ENCODE measurements around the gene GIMAP1.

DNA sequence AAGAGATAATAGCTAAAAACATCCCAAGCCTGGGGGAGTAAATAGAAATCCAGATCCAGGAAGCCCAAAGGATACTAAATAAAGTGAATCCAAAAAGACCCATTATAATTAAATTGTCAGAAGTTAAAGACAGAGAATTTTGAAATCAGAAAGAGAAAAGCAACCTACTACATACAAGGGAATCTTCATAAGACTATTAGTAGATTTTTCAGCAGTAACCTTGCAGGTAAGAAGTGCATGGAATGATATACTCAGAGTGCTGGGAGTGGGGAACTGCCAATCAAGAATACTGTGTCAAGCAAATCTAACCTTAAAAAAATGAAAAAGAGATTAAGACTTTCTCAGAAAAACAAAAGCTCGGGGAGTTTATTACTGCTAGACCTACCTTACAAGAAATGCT lies 13.2 kb upstream of the GIMAP1 start:
- TF ChIP-seq JUND (IDR thresholded peaks at IDR 0.05) (no peak), ZFX (IDR thresholded peaks at IDR 0.05) (no peak), ZNF274 (IDR thresholded peaks at IDR 0.05; ENCODE audit: low read depth, low read length) (no peak), YY1 (IDR thresholded peaks at IDR 0.05; ENCODE audit: extremely low read depth, insufficient replicate concordance, low read depth, low read length) (no peak), SIN3A (IDR thresholded peaks at IDR 0.05; ENCODE audit: low read depth) (no peak), RAD21 (IDR thresholded peaks at IDR 0.05; ENCODE audit: low read depth) (no peak), POLR2A (IDR thresholded peaks at IDR 0.05; ENCODE audit: borderline replicate concordance, extremely low read depth, insufficient read depth, insufficient read length) (no peak)
- TF ChIP-seq, protein P1, sequence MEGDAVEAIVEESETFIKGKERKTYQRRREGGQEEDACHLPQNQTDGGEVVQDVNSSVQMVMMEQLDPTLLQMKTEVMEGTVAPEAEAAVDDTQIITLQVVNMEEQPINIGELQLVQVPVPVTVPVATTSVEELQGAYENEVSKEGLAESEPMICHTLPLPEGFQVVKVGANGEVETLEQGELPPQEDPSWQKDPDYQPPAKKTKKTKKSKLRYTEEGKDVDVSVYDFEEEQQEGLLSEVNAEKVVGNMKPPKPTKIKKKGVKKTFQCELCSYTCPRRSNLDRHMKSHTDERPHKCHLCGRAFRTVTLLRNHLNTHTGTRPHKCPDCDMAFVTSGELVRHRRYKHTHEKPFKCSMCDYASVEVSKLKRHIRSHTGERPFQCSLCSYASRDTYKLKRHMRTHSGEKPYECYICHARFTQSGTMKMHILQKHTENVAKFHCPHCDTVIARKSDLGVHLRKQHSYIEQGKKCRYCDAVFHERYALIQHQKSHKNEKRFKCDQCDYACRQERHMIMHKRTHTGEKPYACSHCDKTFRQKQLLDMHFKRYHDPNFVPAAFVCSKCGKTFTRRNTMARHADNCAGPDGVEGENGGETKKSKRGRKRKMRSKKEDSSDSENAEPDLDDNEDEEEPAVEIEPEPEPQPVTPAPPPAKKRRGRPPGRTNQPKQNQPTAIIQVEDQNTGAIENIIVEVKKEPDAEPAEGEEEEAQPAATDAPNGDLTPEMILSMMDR (IDR thresholded peaks at IDR 0.05 in 2 of 3, conservative IDR thresholded peaks at IDR 0.05 in 1 of 3; ENCODE audit: borderline replicate concordance in 1 of 3, insufficient read depth in 1 of 3, low read depth in 2 of 3, low read length in 2 of 3) = no peak

All from HCT116 (cell line).